Keratinocyte (primary cell): ENCODE results near the gene PPP1R37. TPM values are rescaled to one million over a fixed set of nuclear protein-coding genes. Genes with fewer than 3 reads are reported as not detected.
A peak's percentile ranks its signal among the peaks of the same experiment; 100 is the strongest.

ENCODE experiments used
- DNase-seq: peaks from one replicate; pipeline ENCODE4 v3.0.0-alpha.2; 2011; ENCODE audit warnings: low read depth, missing footprints, low spot score
- FAIRE-seq: peaks from 2 replicates; lab custom pipeline; 2011; peaks lifted over from hg19 to GRCh38; lab: Jason Lieb, UNC
- H2AFZ ChIP-seq: 2 replicates; pipeline ENCODE4 v1.6.0; 2012; ENCODE audit warnings: low read length, control low read depth, inconsistent platforms; ENCODE audit not compliant: control insufficient read depth
- H3K27ac ChIP-seq: 2 replicates; pipeline ENCODE4 v1.5.1; 2011; ENCODE audit warnings: low read length; ENCODE audit not compliant: control insufficient read depth, insufficient read depth
- H3K27me3 ChIP-seq: 3 replicates; pipeline ENCODE4 v1.6.0; 2011; ENCODE audit warnings: low read length; ENCODE audit not compliant: control insufficient read depth, insufficient read depth; ENCODE audit errors: extremely low read depth
- H3K36me3 ChIP-seq, 2 experiments: 2 replicates in 1 of 2; 3 replicates in 1 of 2; pipeline ENCODE4 v1.5.1; 2011; ENCODE audit warnings: low read length in 2 of 2, mild to moderate bottlenecking in 1 of 2; ENCODE audit not compliant: control insufficient read depth in 2 of 2, insufficient read depth in 2 of 2; ENCODE audit errors: extremely low read depth in 1 of 2
- H3K4me1 ChIP-seq: 3 replicates; pipeline ENCODE4 v1.5.1; 2011; ENCODE audit warnings: low read length; ENCODE audit not compliant: control insufficient read depth, insufficient read depth; ENCODE audit errors: extremely low read depth
- H3K4me2 ChIP-seq: 3 replicates; pipeline ENCODE4 v1.6.0; 2011; ENCODE audit warnings: low read depth, low read length; ENCODE audit not compliant: control insufficient read depth, insufficient read depth; ENCODE audit errors: extremely low read depth
- H3K4me3 ChIP-seq, 3 experiments: fragments of 200-600 bp in 1 of 3; sonication (generic) in 1 of 3; 2 replicates in 2 of 3; 3 replicates in 1 of 3; pipeline ENCODE4 v1.5.1; 2011 to 2016; ENCODE audit warnings: low read length in 3 of 3, mild to moderate bottlenecking in 3 of 3, control low read depth in 2 of 3, inconsistent platforms in 1 of 3, low read depth in 1 of 3, mixed read lengths in 1 of 3, mixed run types in 1 of 3, moderate library complexity in 1 of 3; ENCODE audit not compliant: control insufficient read depth in 2 of 3, insufficient read depth in 2 of 3; ENCODE audit errors: extremely low read depth in 1 of 3
- H3K79me2 ChIP-seq: 2 replicates; pipeline ENCODE4 v1.6.0; 2012; ENCODE audit warnings: low read length; ENCODE audit not compliant: control insufficient read depth, insufficient read depth
- H3K9ac ChIP-seq: 3 replicates; pipeline ENCODE4 v1.6.0; 2011; ENCODE audit warnings: low read length; ENCODE audit not compliant: control insufficient read depth, insufficient read depth; ENCODE audit errors: extremely low read depth
- H3K9me1 ChIP-seq: 3 replicates; pipeline ENCODE4 v1.6.0; 2011; ENCODE audit warnings: low read length; ENCODE audit not compliant: control insufficient read depth, insufficient read depth; ENCODE audit errors: extremely low read depth
- H3K9me3 ChIP-seq: 2 replicates; pipeline ENCODE4 v1.5.1; 2012; ENCODE audit warnings: low read depth, low read length; ENCODE audit not compliant: control insufficient read depth
- H4K20me1 ChIP-seq: 3 replicates; pipeline ENCODE4 v1.6.0; 2011; ENCODE audit warnings: low read length; ENCODE audit not compliant: control insufficient read depth, insufficient read depth; ENCODE audit errors: extremely low read depth
- EZH2 ChIP-seq: IDR thresholded peaks from one replicate; pipeline ENCODE4 v1.6.1; 2012; ENCODE audit warnings: inconsistent platforms, mild to moderate bottlenecking, low read length, moderate library complexity
- dilution Hi-C: fragments of 300-500 bp; cut with MboI; formaldehyde crosslinking; loops from one replicate; pipeline ENCODE4 v1.7.0; 2020; ENCODE audit warnings: low sequenced_read_pairs; ENCODE audit not compliant: extremely low pct_ligation_motif_present
- polyA plus RNA-seq, 5 experiments: library from polyadenylated mRNA; depleted of rRNA in 3 of 5; stranded (reverse) in 3 of 5; stranded (forward) in 1 of 5; unstranded in 1 of 5; fragments of >200 nt; gene quantifications; 1 replicate in 1 of 5; 2 replicates in 3 of 5; 3 replicates in 1 of 5; pipeline versions ENCODE4 v1.2.1 to v1.2.3, GENCODE V29; 2011 to 2012; ENCODE audit warnings: missing spikeins in 2 of 5, low read depth in 1 of 5, low replicate concordance in 1 of 5
- TF ChIP-seq, protein P1 (sequence below), 3 experiments: IDR thresholded peaks in 1 of 3; conservative IDR thresholded peaks in 1 of 3; optimal IDR thresholded peaks in 1 of 3; 2 replicates in 2 of 3; 3 replicates in 1 of 3; pipeline versions ENCODE3 to v1.5.1; 2011; ENCODE audit warnings: low read length in 3 of 3, mild to moderate bottlenecking in 3 of 3, moderate library complexity in 2 of 3, control low read depth in 1 of 3, inconsistent platforms in 1 of 3; ENCODE audit not compliant: insufficient read depth in 2 of 3; ENCODE audit errors: extremely low read depth in 1 of 3

PPP1R37 gene
- polyA plus RNA-seq, 1 donor (not counting 4 experiments of a cell fraction or from before 2014, with no cell fraction given) = 8.6 TPM

DNA sequence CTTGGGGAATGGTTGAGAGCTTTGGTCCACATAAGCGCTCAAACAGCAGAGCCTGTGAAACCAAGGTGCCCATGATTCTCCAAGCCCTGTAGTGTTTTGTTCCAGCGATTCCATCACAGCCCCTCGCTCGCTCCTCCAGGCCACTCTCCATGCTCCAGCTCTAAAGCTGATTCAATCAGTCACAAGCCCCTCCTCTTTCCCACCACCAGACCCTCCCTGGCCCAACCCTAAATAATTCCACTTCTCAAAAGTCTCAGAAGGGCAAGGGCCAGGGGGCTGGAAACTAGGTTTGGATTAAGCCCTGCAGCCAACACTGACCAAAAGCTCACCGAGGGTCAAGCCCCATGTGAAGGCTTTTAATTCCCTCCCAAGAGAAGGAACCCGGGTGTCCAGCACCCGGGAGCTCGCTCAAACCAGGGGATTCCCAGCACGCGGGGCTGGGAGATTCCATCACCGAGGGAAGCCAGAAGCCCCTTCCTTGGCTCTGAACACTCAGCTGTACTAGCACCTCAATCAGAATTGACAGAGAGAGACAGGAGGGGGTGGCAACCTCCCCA is 18.2 kb upstream of the PPP1R37 start:
- H3K9ac ChIP-seq = peak overlapping the region; percentile 37
- peaks cover 4% of the 10 kb centered on the region for H4K20me1 ChIP-seq
- H3K79me2 ChIP-seq = peaks cover 10% of the 10 kb centered on the region
- no peaks in the 10 kb centered on the region for H3K27me3 ChIP-seq
- H3K4me2 ChIP-seq = peak overlapping the region; percentile 85
- dilution Hi-C loops = no loop called here
- H3K4me3 ChIP-seq = peak overlapping the region; percentile 45 to 67 (median 64)
- no peak overlapping the region for H2AFZ ChIP-seq
- peak overlapping the region; percentile 20 for H3K27ac ChIP-seq
- peaks cover 2% of the 10 kb centered on the region for H3K9me1 ChIP-seq
- FAIRE-seq (no peak), DNase-seq (no peak)
- peaks cover 17% of the 10 kb centered on the region for H3K4me1 ChIP-seq
- H3K36me3 ChIP-seq = peaks cover 3 to 14% of the 10 kb centered on the region in 2 experiments
- TF ChIP-seq, protein P1, sequence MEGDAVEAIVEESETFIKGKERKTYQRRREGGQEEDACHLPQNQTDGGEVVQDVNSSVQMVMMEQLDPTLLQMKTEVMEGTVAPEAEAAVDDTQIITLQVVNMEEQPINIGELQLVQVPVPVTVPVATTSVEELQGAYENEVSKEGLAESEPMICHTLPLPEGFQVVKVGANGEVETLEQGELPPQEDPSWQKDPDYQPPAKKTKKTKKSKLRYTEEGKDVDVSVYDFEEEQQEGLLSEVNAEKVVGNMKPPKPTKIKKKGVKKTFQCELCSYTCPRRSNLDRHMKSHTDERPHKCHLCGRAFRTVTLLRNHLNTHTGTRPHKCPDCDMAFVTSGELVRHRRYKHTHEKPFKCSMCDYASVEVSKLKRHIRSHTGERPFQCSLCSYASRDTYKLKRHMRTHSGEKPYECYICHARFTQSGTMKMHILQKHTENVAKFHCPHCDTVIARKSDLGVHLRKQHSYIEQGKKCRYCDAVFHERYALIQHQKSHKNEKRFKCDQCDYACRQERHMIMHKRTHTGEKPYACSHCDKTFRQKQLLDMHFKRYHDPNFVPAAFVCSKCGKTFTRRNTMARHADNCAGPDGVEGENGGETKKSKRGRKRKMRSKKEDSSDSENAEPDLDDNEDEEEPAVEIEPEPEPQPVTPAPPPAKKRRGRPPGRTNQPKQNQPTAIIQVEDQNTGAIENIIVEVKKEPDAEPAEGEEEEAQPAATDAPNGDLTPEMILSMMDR (optimal IDR thresholded peaks at IDR 0.05 in 1 of 3, IDR thresholded peaks at IDR 0.05 in 1 of 3, conservative IDR thresholded peaks at IDR 0.05 in 1 of 3; ENCODE audit: extremely low read depth in 1 of 3, insufficient read depth in 2 of 3, low read length in 3 of 3) = no peak
- no peak for TF ChIP-seq EZH2
- no peaks in the 10 kb centered on the region for H3K9me3 ChIP-seq

DNA sequence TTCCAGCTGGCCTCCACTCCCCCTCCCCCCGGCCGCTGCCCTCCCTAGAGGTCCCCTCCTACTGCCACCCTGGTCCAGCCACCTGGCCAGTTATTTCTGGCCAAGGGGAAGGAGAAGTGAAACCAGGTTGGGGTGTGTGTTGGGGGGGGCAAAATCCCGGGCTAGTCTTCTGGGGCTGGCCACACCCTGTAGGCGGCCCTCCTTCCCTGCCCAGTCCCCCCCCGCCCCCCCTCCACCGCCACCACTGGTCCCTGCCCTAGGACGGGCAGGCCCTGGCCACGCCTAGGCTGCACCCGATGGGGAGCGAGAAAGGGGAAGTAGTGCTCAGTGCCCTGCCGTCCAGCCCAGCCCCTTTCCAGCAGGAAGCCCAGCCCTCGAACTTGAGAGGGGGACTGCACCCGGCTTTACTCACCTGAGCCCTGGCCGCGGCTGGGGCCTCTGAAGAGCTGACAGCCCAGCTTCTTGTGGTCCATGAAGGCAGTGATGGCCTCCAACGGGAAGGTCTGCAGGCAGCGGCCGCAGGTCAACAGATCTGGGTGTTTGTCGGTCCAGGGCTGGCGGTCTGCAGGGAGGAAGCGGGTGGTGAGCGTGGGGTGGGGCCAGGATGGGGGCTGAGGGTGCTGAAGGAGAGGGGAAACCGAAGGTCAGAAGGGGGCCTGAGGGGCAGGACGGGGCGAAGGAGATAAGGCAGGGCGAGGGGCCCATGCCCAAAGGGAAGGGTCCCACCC is 17.5 kb upstream of the PPP1R37 start:
- peaks cover 4% of the 10 kb centered on the region for H4K20me1 ChIP-seq
- dilution Hi-C loops = no loop called here
- FAIRE-seq (no peak), DNase-seq (peak; percentile 55)
- H3K36me3 ChIP-seq = peaks cover 3 to 10% of the 10 kb centered on the region in 2 experiments
- no peaks in the 10 kb centered on the region for H3K9me3 ChIP-seq
- TF ChIP-seq EZH2 = no peak
- TF ChIP-seq, protein P1 (optimal IDR thresholded peaks at IDR 0.05 in 1 of 3, IDR thresholded peaks at IDR 0.05 in 1 of 3, conservative IDR thresholded peaks at IDR 0.05 in 1 of 3; ENCODE audit: extremely low read depth in 1 of 3, insufficient read depth in 2 of 3, low read length in 3 of 3) = no peak
- peak overlapping the region; percentile 65 for H2AFZ ChIP-seq
- H3K27ac ChIP-seq = peak overlapping the region; percentile 50
- H3K9ac ChIP-seq = peak overlapping the region; percentile 80
- peak overlapping the region; percentile 85 for H3K4me2 ChIP-seq
- peak overlapping the region; percentile 67 to 89 (median 76) for H3K4me3 ChIP-seq
- H3K27me3 ChIP-seq = no peaks in the 10 kb centered on the region
- peaks cover 16% of the 10 kb centered on the region for H3K79me2 ChIP-seq
- peaks cover 2% of the 10 kb centered on the region for H3K9me1 ChIP-seq
- H3K4me1 ChIP-seq = peaks cover 22% of the 10 kb centered on the region
